IMR-90 (cell line): ENCODE measurements around the gene TMEM38B. TPM values are rescaled to one million over a fixed set of nuclear protein-coding genes. Genes with fewer than 3 reads are reported as not detected.
A peak's percentile ranks its signal among the peaks of the same experiment; 100 is the strongest.

Experiments used
- ATAC-seq: fragments of 200-7000 bp; cut with Tn5 transposase; 2 replicates; pipeline ENCODE4 v1.9.1; 2020; ENCODE audit warnings: low read depth, mild to moderate bottlenecking, moderate library complexity
- BruUV-seq: library from RNA; stranded (reverse); fragments of 400-500 nt; replicated peaks from 2 replicates; lab custom pipeline; 2021; lab: Mats Ljungman, UMichigan
- CTCF ChIA-PET: fragments of 300-600 bp; formaldehyde crosslinking; extraction: SDS; loops from one replicate; lab custom pipeline; 2021; ENCODE audit warnings: antibody characterized with exemption; lab: Yijun Ruan, JAX
- POLR2A ChIA-PET: fragments of 300-600 bp; sonication (Branson Sonifier 250); formaldehyde crosslinking; loops from one replicate; lab custom pipeline; 2022; ENCODE audit warnings: antibody characterized with exemption; ENCODE audit not compliant: unreplicated experiment; lab: Charles Lee
- DNase-seq: peaks from one replicate; pipeline ENCODE4 v3.0.0; 2013
- H2AFZ ChIP-seq: replicated peaks from 2 replicates; pipeline ENCODE3; 2013; ENCODE audit warnings: low read length, mild to moderate bottlenecking; ENCODE audit not compliant: poor library complexity
- H2AK5ac ChIP-seq: 2 replicates; pipeline ENCODE4 v1.6.1; 2013; ENCODE audit warnings: low read depth, low read length, inconsistent platforms
- H2AK9ac ChIP-seq: replicated peaks from 2 replicates; pipeline ENCODE3; 2013; ENCODE audit warnings: mild to moderate bottlenecking, low read depth, low read length, moderate library complexity; ENCODE audit not compliant: poor library complexity
- H2BK120ac ChIP-seq: 2 replicates; pipeline ENCODE4 v1.6.1; 2013; ENCODE audit warnings: low read depth, low read length, inconsistent platforms
- H2BK15ac ChIP-seq: 3 replicates; pipeline ENCODE4 v1.6.1; 2013; ENCODE audit warnings: low read depth, low read length, inconsistent platforms
- H2BK20ac ChIP-seq: 2 replicates; pipeline ENCODE4 v1.6.1; 2013; ENCODE audit warnings: low read depth, mild to moderate bottlenecking, inconsistent platforms, low read length, moderate library complexity
- H2BK5ac ChIP-seq: 2 replicates; pipeline ENCODE4 v1.6.1; 2013; ENCODE audit warnings: mild to moderate bottlenecking, low read depth, low read length, inconsistent platforms; ENCODE audit not compliant: poor library complexity, severe bottlenecking
- H3K14ac ChIP-seq: replicated peaks from 2 replicates; pipeline ENCODE4 v1.6.1; 2013; ENCODE audit warnings: low read depth, low read length, inconsistent platforms
- H3K18ac ChIP-seq: 2 replicates; pipeline ENCODE4 v1.6.1; 2013; ENCODE audit warnings: low read depth, low read length, control low read depth
- H3K23ac ChIP-seq: 2 replicates; pipeline ENCODE4 v1.6.1; 2013; ENCODE audit warnings: low read depth, low read length, inconsistent platforms
- H3K27ac ChIP-seq: 2 replicates; pipeline ENCODE4 v1.5.1; 2013; ENCODE audit warnings: mild to moderate bottlenecking, control low read depth, low read length; ENCODE audit not compliant: insufficient read depth
- H3K27me3 ChIP-seq: 2 replicates; pipeline ENCODE4 v1.6.1; 2013; ENCODE audit warnings: low read length; ENCODE audit not compliant: control insufficient read depth, insufficient read depth
- H3K36me3 ChIP-seq: 2 replicates; pipeline ENCODE4 v1.6.1; 2013; ENCODE audit warnings: low read length, mixed read lengths; ENCODE audit not compliant: control insufficient read depth, insufficient read depth
- H3K4ac ChIP-seq: 2 replicates; pipeline ENCODE4 v1.6.1; 2013; ENCODE audit warnings: low read depth, low read length, inconsistent platforms
- H3K4me1 ChIP-seq: 2 replicates; pipeline ENCODE4 v1.6.1; 2013; ENCODE audit warnings: low read length, mixed read lengths; ENCODE audit not compliant: control insufficient read depth, insufficient read depth
- H3K4me2 ChIP-seq: 2 replicates; pipeline ENCODE4 v1.6.1; 2013; ENCODE audit warnings: low read depth, mild to moderate bottlenecking, control low read depth, low read length, moderate library complexity
- H3K4me3 ChIP-seq: 2 replicates; pipeline ENCODE4 v1.5.1; 2013; ENCODE audit warnings: low read depth, mild to moderate bottlenecking, control low read depth, low read length, moderate library complexity; ENCODE audit not compliant: insufficient read depth
- H3K56ac ChIP-seq: 2 replicates; pipeline ENCODE4 v1.6.1; 2013; ENCODE audit warnings: low read length, inconsistent platforms; ENCODE audit not compliant: insufficient read depth; ENCODE audit errors: extremely low read depth
- H3K79me1 ChIP-seq, 2 experiments: 2 replicates each; pipeline ENCODE4 v1.6.1; 2013; ENCODE audit warnings: low read length in 2 of 2, inconsistent platforms in 1 of 2, low read depth in 1 of 2
- H3K9ac ChIP-seq: 2 replicates; pipeline ENCODE4 v1.6.1; 2013; ENCODE audit warnings: low read depth, low read length, control low read depth
- H3K9me1 ChIP-seq: 2 replicates; pipeline ENCODE4 v1.6.1; 2013; ENCODE audit warnings: low read length, inconsistent platforms; ENCODE audit not compliant: insufficient read depth
- H3K9me3 ChIP-seq: 2 replicates; pipeline ENCODE4 v1.6.1; 2013; ENCODE audit warnings: low read length; ENCODE audit not compliant: control insufficient read depth, insufficient read depth
- H4K20me1 ChIP-seq: 2 replicates; pipeline ENCODE4 v1.6.1; 2013; ENCODE audit warnings: low read length, inconsistent platforms; ENCODE audit not compliant: insufficient read depth
- H4K5ac ChIP-seq: 2 replicates; pipeline ENCODE4 v1.6.1; 2013; ENCODE audit warnings: mild to moderate bottlenecking, low read depth, low read length, control low read depth
- H4K8ac ChIP-seq, 2 experiments: 2 replicates each; pipeline ENCODE4 v1.6.1; 2013; ENCODE audit warnings: low read depth in 2 of 2, low read length in 2 of 2, control low read depth in 1 of 2, inconsistent platforms in 1 of 2
- H4K91ac ChIP-seq: 2 replicates; pipeline ENCODE4 v1.6.1; 2013; ENCODE audit warnings: low read depth, low read length, inconsistent platforms; ENCODE audit not compliant: insufficient read depth
- BHLHE40 ChIP-seq: fragments of 150-350 bp; IDR thresholded peaks from 2 replicates; pipeline ENCODE4 v1.6.1; 2016; ENCODE audit warnings: mild to moderate bottlenecking, low read depth, low read length
- CEBPB ChIP-seq: IDR thresholded peaks from 2 replicates; pipeline ENCODE4 v1.6.1; 2012; ENCODE audit warnings: low read depth, low read length, improper control_type of control experiment
- CHD1 ChIP-seq: IDR thresholded peaks from 2 replicates; pipeline ENCODE4 v1.6.1; 2012; ENCODE audit warnings: low read depth, low read length, improper control_type of control experiment
- MAFK ChIP-seq: IDR thresholded peaks from 2 replicates; pipeline ENCODE4 v1.6.1; 2012; ENCODE audit warnings: low read depth, low read length, improper control_type of control experiment
- MAZ ChIP-seq: IDR thresholded peaks from 2 replicates; pipeline ENCODE4 v1.6.1; 2012; ENCODE audit warnings: low read depth, mild to moderate bottlenecking, low read length, improper control_type of control experiment, moderate library complexity, borderline replicate concordance
- MXI1 ChIP-seq: IDR thresholded peaks from 2 replicates; pipeline ENCODE4 v1.6.1; 2012; ENCODE audit warnings: low read depth, mild to moderate bottlenecking, low read length, moderate library complexity, borderline replicate concordance
- RCOR1 ChIP-seq: IDR thresholded peaks from 2 replicates; pipeline ENCODE4 v1.6.1; 2012; ENCODE audit warnings: mild to moderate bottlenecking, low read length, improper control_type of control experiment; ENCODE audit not compliant: insufficient replicate concordance
- RFX5 ChIP-seq: IDR thresholded peaks from 2 replicates; pipeline ENCODE4 v1.8.0; 2012; ENCODE audit warnings: low read depth, mild to moderate bottlenecking, low read length, moderate library complexity
- USF2 ChIP-seq: fragments of 150-350 bp; IDR thresholded peaks from 2 replicates; pipeline ENCODE4 v1.6.1; 2017; ENCODE audit warnings: mild to moderate bottlenecking, antibody characterized with exemption, low read length, low read depth
- WGBS, 2 experiments: methylation state at CpG; one replicate each; pipeline versions ENCODE4 v1.1.5 to v1.1.7; 2013; ENCODE audit warnings: missing lambda C conversion rate in 2 of 2; ENCODE audit not compliant: insufficient read length in 1 of 2; ENCODE audit errors: extremely low coverage in 2 of 2; 5-methylcytosine and 5-hydroxymethylcytosine counted together
- dilution Hi-C: fragments of 300-500 bp; cut with HindIII; formaldehyde crosslinking; loops from one replicate; pipeline ENCODE4 v1.14.3; 2018; ENCODE audit warnings: low sequenced_read_pairs; ENCODE audit not compliant: unreplicated experiment
- in situ Hi-C: fragments of 300-500 bp; cut with MboI; formaldehyde crosslinking; loops from 3 replicates; pipeline ENCODE4 v1.14.3; 2019; ENCODE audit warnings: low sequenced_read_pairs, inconsistent platforms, mixed read lengths
- intact Hi-C: fragments of 100-400 bp; cut with micrococcal nuclease; formaldehyde crosslinking; loops from 2 replicates; pipeline ENCODE4 v1.10.0; 2022
- polyA plus RNA-seq, 3 experiments: library from polyadenylated mRNA; depleted of rRNA; stranded (reverse); fragments of >200 nt; gene quantifications; 2 replicates each; pipeline ENCODE4 v1.2.3, GENCODE V29; 2012; ENCODE audit warnings: low replicate concordance in 1 of 3
- total RNA-seq: library from RNA; depleted of rRNA; stranded (reverse); fragments of >200 nt; gene quantifications from 2 replicates; pipeline ENCODE4 v1.2.3, GENCODE V29; 2012

TMEM38B gene
- total and polyA plus RNA-seq, 2 of the 4 experiments (the other 2 are of a cell fraction) = 3.3 to 11.5 TPM

- no TSS peak for BruUV-seq
- Histone ChIP-seq H2AFZ (no peak overlapping the region), H2BK15ac (no peak overlapping the region), H2BK20ac (no peak overlapping the region), H4K8ac (no peak overlapping the region), H2AK5ac (no peak overlapping the region), H2AK9ac (no peak overlapping the region), H3K36me3 (no peaks in the 10 kb centered on the region), H3K79me1 (no peaks in the 10 kb centered on the region; a peak in 1 of 4 replicates), H4K91ac (no peak overlapping the region), H3K9ac (no peak overlapping the region), H3K4me2 (no peak overlapping the region), H3K14ac (no peak overlapping the region), H3K4me3 (no peak overlapping the region), H3K9me1 (no peaks in the 10 kb centered on the region), H3K27me3 (peaks cover 6% of the 10 kb centered on the region), H2BK120ac (no peak overlapping the region), H3K4ac (no peak overlapping the region), H4K20me1 (no peaks in the 10 kb centered on the region), H3K23ac (no peak overlapping the region), H3K18ac (no peak overlapping the region), H2BK5ac (no peak overlapping the region), H3K4me1 (no peaks in the 10 kb centered on the region), H3K27ac (no peak overlapping the region), H3K9me3 (no peaks in the 10 kb centered on the region), H4K5ac (no peak overlapping the region), H3K56ac (no peak overlapping the region)
- no peak for ATAC-seq
- intact Hi-C loops = no loop called here
- dilution Hi-C loops = no loop called here
- CTCF ChIA-PET = no interaction called here
- peak; percentile 38 for DNase-seq
- TF ChIP-seq MAZ (no peak), MXI1 (no peak), BHLHE40 (0 out of 2 replicates have a peak, but pooled peaks have one; percentile 30), MAFK (no peak), CEBPB (no peak), USF2 (no peak), CHD1 (no peak), RFX5 (no peak), RCOR1 (no peak)
- no CpG with 5 or more reads among the region's 4 CpGs for WGBS, 2 experiments
- POLR2A ChIA-PET = no interaction called here
- in situ Hi-C loops = no loop called here
These were observed 3.5 kb downstream of the TMEM38B start for GRCh38 chr9:105697871-105698270.
